A549 (cell line): ENCODE data around the gene FAM180A. TPM values are rescaled to one million over a fixed set of nuclear protein-coding genes. Genes with fewer than 3 reads are reported as not detected.

Experiments
- ATAC-seq, 2 experiments: fragments of 200-7000 bp in 1 of 2; fragments of >200 bp in 1 of 2; cut with Nextera tagmentation in 1 of 2; cut with Tn5 transposase in 1 of 2; 3 replicates each; pipeline versions ENCODE4 v1.8.0 to v1.9.1; 2018 to 2020; ENCODE audit warnings: mild to moderate bottlenecking in 1 of 2, moderate library complexity in 1 of 2
- CTCF ChIA-PET: fragments of 300-600 bp; sonication (Branson Sonifier 250); formaldehyde crosslinking; extraction: SDS; loops from one replicate; lab custom pipeline; 2021; ENCODE audit warnings: antibody characterized with exemption, inconsistent platforms; lab: Yijun Ruan, JAX
- POLR2A ChIA-PET: fragments of 350-600 bp; formaldehyde crosslinking; extraction: SDS; loops from one replicate; lab custom pipeline; 2021; ENCODE audit warnings: antibody characterized with exemption, inconsistent platforms; lab: Yijun Ruan, JAX
- DNase-seq, 2 experiments: peaks; one replicate each; pipeline versions ENCODE4 v3.0.0 to v3.0.0-alpha.2; 2011 to 2016; ENCODE audit warnings: low read depth in 1 of 2, low spot score in 1 of 2
- FAIRE-seq: peaks from 2 replicates; lab custom pipeline; 2011; peaks lifted over from hg19 to GRCh38; lab: Jason Lieb, UNC
- H3K27ac ChIP-seq, 2 experiments: fragments of >200 bp; sonication (Bioruptor Twin); formaldehyde crosslinking; 3 replicates each; pipeline ENCODE4 v1.5.1; 2016 to 2017
- H3K4me1 ChIP-seq: fragments of >200 bp; sonication (Bioruptor Twin); formaldehyde crosslinking; 3 replicates; pipeline ENCODE4 v1.6.1; 2016
- H3K4me2 ChIP-seq: fragments of >200 bp; sonication (Bioruptor Twin); formaldehyde crosslinking; 3 replicates; pipeline ENCODE4 v1.6.1; 2016
- H3K4me3 ChIP-seq: fragments of >200 bp; sonication (Bioruptor Twin); formaldehyde crosslinking; 3 replicates; pipeline ENCODE4 v1.5.1; 2016
- H3K9me3 ChIP-seq: fragments of >200 bp; sonication (Bioruptor Twin); formaldehyde crosslinking; 3 replicates; pipeline ENCODE4 v1.6.1; 2016
- EHF ChIP-seq: fragments of 250-450 bp; sonication (Bioruptor Pico); IDR thresholded peaks from 2 replicates; pipeline ENCODE4 v1.5.0; 2020; ENCODE audit warnings: mild to moderate bottlenecking
- EHMT2 ChIP-seq: fragments of 200-600 bp; sonication (generic); IDR thresholded peaks from 2 replicates; pipeline ENCODE4 v1.6.1; 2016; ENCODE audit warnings: antibody characterized with exemption, low read depth, mild to moderate bottlenecking, moderate library complexity
- FOSL2 ChIP-seq, 2 experiments: fragments of 450-650 bp in 1 of 2; fragments of >200 bp in 1 of 2; sonication (Bioruptor Twin) in 1 of 2; formaldehyde crosslinking; IDR thresholded peaks; 2 replicates each; pipeline versions ENCODE4 v1.5.0 to v1.6.1; 2016 to 2020; ENCODE audit warnings: mild to moderate bottlenecking in 1 of 2, moderate library complexity in 1 of 2
- JUN ChIP-seq, 2 experiments: fragments of >200 bp; sonication (Bioruptor Twin); formaldehyde crosslinking; IDR thresholded peaks; 2 replicates in 1 of 2; 3 replicates in 1 of 2; pipeline ENCODE4 v1.6.1; 2016 to 2017
- JUNB ChIP-seq: fragments of >200 bp; sonication (Bioruptor Twin); formaldehyde crosslinking; IDR thresholded peaks from 2 replicates; pipeline ENCODE4 v1.6.1; 2016
- RAD21 ChIP-seq, 2 experiments: fragments of >200 bp in 1 of 2; sonication (Bioruptor Twin) in 1 of 2; formaldehyde crosslinking in 1 of 2; IDR thresholded peaks in 1 of 2; conservative IDR thresholded peaks in 1 of 2; 2 replicates in 1 of 2; 3 replicates in 1 of 2; pipeline ENCODE4 v1.6.1; 2012 to 2018; ENCODE audit warnings: inconsistent platforms in 1 of 2
- RARB ChIP-seq: fragments of 250-450 bp; sonication (Bioruptor Pico); IDR thresholded peaks from 2 replicates; pipeline ENCODE4 v1.8.0; 2021; ENCODE audit warnings: mild to moderate bottlenecking, moderate library complexity
- SMC3 ChIP-seq: fragments of >200 bp; sonication (Bioruptor Twin); formaldehyde crosslinking; IDR thresholded peaks from 3 replicates; pipeline ENCODE4 v1.6.1; 2018; ENCODE audit warnings: inconsistent platforms
- ZC3H11A ChIP-seq: fragments of 450-650 bp; IDR thresholded peaks from 2 replicates; pipeline ENCODE4 v1.6.1; 2014; ENCODE audit warnings: antibody characterized with exemption, mild to moderate bottlenecking
- ZFP36 ChIP-seq: fragments of 450-650 bp; IDR thresholded peaks from 2 replicates; pipeline ENCODE4 v1.6.1; 2014; ENCODE audit warnings: borderline replicate concordance; ENCODE audit not compliant: partially characterized antibody
- ZSCAN20 ChIP-seq: fragments of 250-450 bp; sonication (Bioruptor Pico); IDR thresholded peaks from 2 replicates; pipeline ENCODE4 v1.8.0; 2022; ENCODE audit warnings: mild to moderate bottlenecking, moderate library complexity
- WGBS: methylation state at CpG from one replicate; pipeline ENCODE4 v1.1.6; 2017; ENCODE audit errors: missing lambda C conversion rate; 5-methylcytosine and 5-hydroxymethylcytosine counted together
- polyA plus RNA-seq, 4 experiments: library from polyadenylated mRNA; depleted of rRNA in 3 of 4; stranded (reverse); fragments of >200 nt; fragmentation: RNase III in 1 of 4; extraction: RNeasy Plus Mini Kit Qiagen cat#74134 plus additional on column Dnase treatment in 1 of 4; gene quantifications; 2 replicates in 3 of 4; 3 replicates in 1 of 4; pipeline ENCODE4 v1.2.3, GENCODE V29; 2011 to 2017
- TF ChIP-seq, protein P1 (sequence below): fragments of >200 bp; sonication (Bioruptor Twin); formaldehyde crosslinking; IDR thresholded peaks from 3 replicates; pipeline ENCODE4 v1.6.1; 2016
- TF ChIP-seq, protein P2 (sequence below): IDR thresholded peaks from 2 replicates; pipeline ENCODE4 v1.6.1; 2012

The FAM180A gene
- polyA plus RNA-seq, 2 of the 4 experiments (the other 2 are of a cell fraction), result not detected

DNA sequence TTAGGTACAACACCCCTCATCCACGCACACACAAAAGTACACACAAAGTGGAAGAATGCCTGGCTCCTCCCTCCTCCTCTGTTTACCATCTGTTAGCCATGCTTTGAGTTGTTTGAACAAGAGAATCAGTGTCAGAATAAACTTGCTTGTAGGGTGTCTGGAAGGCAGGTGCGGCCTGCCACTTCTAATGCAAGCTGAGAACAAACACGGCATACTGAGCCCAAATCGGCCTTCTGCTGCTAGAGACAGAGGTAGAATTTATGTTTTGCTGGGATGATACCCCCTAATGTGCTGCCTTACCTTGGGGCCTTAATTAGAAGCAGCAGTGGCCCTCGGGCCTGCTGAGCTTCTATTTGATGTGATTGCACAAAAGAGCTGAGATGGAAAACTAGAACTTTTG lies 24.9 kb upstream of the FAM180A start (continued):
- TF ChIP-seq, protein P1, sequence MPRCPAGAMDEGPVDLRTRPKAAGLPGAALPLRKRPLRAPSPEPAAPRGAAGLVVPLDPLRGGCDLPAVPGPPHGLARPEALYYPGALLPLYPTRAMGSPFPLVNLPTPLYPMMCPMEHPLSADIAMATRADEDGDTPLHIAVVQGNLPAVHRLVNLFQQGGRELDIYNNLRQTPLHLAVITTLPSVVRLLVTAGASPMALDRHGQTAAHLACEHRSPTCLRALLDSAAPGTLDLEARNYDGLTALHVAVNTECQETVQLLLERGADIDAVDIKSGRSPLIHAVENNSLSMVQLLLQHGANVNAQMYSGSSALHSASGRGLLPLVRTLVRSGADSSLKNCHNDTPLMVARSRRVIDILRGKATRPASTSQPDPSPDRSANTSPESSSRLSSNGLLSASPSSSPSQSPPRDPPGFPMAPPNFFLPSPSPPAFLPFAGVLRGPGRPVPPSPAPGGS, result no peak
- TF ChIP-seq SMC3, result no peak
- TF ChIP-seq EHMT2, result no peak
- TF ChIP-seq, protein P2, sequence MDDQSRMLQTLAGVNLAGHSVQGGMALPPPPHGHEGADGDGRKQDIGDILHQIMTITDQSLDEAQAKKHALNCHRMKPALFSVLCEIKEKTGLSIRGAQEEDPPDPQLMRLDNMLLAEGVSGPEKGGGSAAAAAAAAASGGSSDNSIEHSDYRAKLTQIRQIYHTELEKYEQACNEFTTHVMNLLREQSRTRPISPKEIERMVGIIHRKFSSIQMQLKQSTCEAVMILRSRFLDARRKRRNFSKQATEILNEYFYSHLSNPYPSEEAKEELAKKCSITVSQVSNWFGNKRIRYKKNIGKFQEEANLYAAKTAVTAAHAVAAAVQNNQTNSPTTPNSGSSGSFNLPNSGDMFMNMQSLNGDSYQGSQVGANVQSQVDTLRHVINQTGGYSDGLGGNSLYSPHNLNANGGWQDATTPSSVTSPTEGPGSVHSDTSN, result no peak

DNA sequence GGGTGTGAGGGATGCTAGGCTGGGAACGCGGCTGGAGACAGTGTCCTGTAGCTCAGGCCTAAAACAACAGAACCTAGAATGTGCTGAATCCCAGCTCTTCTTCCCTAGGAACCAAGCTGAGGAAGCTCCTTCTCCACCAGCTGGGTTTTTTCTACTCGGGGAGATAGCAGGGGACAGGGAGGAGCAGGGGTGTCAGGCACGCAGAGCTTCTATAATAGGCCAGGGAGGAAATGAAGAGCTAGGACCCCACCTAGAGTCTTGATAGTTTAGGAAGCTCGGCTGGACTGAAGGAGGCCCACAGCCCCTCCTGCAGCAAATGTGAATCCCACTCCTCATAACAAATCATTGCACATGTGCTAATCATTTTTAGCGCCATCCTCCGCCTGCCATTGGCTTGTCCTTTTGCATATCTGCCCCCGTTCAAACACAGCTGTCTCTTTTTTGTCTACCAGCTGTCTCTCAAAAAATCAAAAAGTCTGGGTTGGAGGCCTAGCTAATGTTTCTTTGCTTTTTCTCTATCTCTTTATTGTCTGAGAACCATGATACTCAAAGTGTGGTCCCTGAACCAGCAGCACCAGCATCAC lies 24.1 kb upstream of the FAM180A start:
- Histone ChIP-seq H3K4me1 (peaks cover 20% of the 10 kb centered on the region), H3K9me3 (peaks cover 4% of the 10 kb centered on the region; the same call in 2 of the 3 replicates), H3K27ac (peak overlapping the region in 1 of 2 experiments; percentile 49; a peak in 1 of 6 replicates), H3K4me3 (no peak overlapping the region), H3K4me2 (no peak overlapping the region)
- FAIRE-seq (no peak), ATAC-seq (no peak; a peak in 1 of 6 replicates), DNase-seq (no peak)
- ChIA-PET CTCF (interaction anchor here (1.3 to 2.0 kb wide), 3 partner anchors 10 to 28 kb away, joined by 4 to 11 read pairs (median 4); no protein-coding TSS in a partner anchor), POLR2A (no interaction called here)
- 81% methylated on average over 8 of the region's 8 CpGs for WGBS
- TF ChIP-seq EHF (CRISPR knock-in tag) (no peak), ZFP36 (no peak), JUNB (no peak), ZC3H11A (no peak)

DNA sequence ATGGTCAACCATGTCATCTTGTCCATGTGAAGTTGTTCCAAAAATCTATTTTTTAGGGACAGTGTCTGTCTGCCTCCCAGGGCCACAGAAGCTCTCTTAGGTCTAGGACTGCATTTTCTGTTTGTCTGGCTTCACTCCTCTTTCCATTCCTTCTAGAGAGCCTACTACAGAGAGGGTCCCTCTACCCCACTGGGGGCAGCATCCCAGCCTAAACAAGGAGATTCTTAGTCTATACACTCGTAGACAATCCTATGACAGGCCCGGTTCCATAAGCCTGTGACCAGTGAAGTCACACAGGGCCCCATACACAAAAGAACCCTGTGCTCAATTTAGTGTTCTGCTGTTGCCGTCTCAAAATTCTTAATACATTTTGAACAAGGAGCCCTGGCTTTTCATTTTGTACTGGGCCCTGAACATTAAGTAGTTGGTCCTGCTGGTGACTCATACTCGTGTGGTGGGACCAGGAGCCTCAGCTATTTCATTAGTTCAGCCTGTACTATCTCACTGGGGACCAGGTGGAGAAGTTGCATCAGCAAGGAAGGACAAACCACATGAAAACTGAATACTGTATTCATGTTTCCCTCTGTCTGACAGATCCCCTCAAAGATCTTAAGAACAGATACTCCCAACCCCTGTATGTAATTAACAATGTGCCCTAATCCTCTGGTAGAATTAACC lies 23.5 kb upstream of the FAM180A start:
- Histone ChIP-seq H3K27ac (peak overlapping the region in 1 of 2 experiments; percentile 49; a peak in 1 of 6 replicates), H3K4me3 (no peak overlapping the region), H3K4me2 (no peak overlapping the region), H3K9me3 (no peaks in the 10 kb centered on the region; the same call in 2 of the 3 replicates), H3K4me1 (peaks cover 20% of the 10 kb centered on the region)
- DNase-seq (no peak), FAIRE-seq (no peak), ATAC-seq (no peak)
- ChIA-PET POLR2A (no interaction called here), CTCF (interaction anchor here (1.1 to 2.0 kb wide), 4 partner anchors 9 to 29 kb away, joined by 3 to 11 read pairs (median 4); no protein-coding TSS in a partner anchor)
- 65% methylated on average over 4 of the region's 4 CpGs for WGBS
- no peak for TF ChIP-seq RARB (CRISPR knock-in tag)
- TF ChIP-seq RAD21 (conservative IDR thresholded peaks at IDR 0.05 in 1 of 2, IDR thresholded peaks at IDR 0.05 in 1 of 2), result no peak
- TF ChIP-seq, protein P1, result no peak
- no peak for TF ChIP-seq JUN (IDR thresholded peaks at IDR 0.05)
- TF ChIP-seq FOSL2 (IDR thresholded peaks at IDR 0.05), result no peak
- TF ChIP-seq FOSL2 (CRISPR knock-in tag; IDR thresholded peaks at IDR 0.05), result 0 out of 2 replicates have a peak, but pooled peaks have one; percentile 9
- no peak for TF ChIP-seq ZSCAN20

DNA sequence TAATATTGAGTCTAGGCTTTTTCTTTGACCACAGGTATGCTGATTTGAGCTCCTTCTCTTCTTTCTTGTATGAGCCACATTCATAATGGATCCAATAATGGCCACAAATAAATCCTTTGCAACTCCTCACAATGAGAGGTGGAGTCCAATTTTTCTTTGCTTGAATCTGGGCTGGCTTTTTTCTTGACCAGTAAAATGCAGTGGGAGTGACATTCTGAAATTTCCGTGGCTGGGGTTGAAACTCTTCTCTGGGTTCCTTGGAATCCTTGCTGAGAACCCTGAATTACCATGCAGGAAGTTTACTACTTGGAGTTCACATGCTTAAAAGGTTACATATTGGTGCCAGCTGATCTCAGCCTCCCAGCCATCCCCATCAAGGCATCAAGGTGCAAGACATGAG lies 22.4 kb upstream of the FAM180A start:
- FAIRE-seq (no peak), ATAC-seq (no peak), DNase-seq (no peak)
- ChIA-PET CTCF (interaction anchor here (1.0 to 1.6 kb wide), 3 partner anchors 8 to 98 kb away, joined by 3 to 4 read pairs (median 3); no protein-coding TSS in a partner anchor), POLR2A (no interaction called here)
- Histone ChIP-seq H3K9me3 (no peaks in the 10 kb centered on the region), H3K4me1 (peaks cover 20% of the 10 kb centered on the region), H3K27ac (no peak overlapping the region), H3K4me3 (no peak overlapping the region), H3K4me2 (no peak overlapping the region)
- 61% methylated on average over 1 of the region's 1 CpG for WGBS
- no peak for TF ChIP-seq EHMT2
